Stomach (tissue), 4 donors: ENCODE results near the gene OSBP2.

Source experiments
- CTCF ChIP-seq, 7 experiments: fragments of 450-650 bp in 4 of 7; fragments of 200-600 bp in 3 of 7; sonication (generic) in 3 of 7; IDR thresholded peaks; one replicate each; pipeline ENCODE4 v1.5.1; 2016 to 2019; ENCODE audit warnings: antibody characterized with exemption in 7 of 7, control low read depth in 2 of 7, mild to moderate bottlenecking in 1 of 7
- EP300 ChIP-seq: sonication (generic); formaldehyde crosslinking; IDR thresholded peaks from one replicate; pipeline ENCODE4 v1.6.1; 2017; ENCODE audit warnings: antibody characterized with exemption
- POLR2A ChIP-seq, 4 donors: fragments of 450-650 bp; IDR thresholded peaks; one replicate each; pipeline ENCODE4 v1.6.1; 2016; ENCODE audit warnings: antibody characterized with exemption in 4 of 4, control low read depth in 2 of 4, mild to moderate bottlenecking in 1 of 4, moderate library complexity in 1 of 4

DNA sequence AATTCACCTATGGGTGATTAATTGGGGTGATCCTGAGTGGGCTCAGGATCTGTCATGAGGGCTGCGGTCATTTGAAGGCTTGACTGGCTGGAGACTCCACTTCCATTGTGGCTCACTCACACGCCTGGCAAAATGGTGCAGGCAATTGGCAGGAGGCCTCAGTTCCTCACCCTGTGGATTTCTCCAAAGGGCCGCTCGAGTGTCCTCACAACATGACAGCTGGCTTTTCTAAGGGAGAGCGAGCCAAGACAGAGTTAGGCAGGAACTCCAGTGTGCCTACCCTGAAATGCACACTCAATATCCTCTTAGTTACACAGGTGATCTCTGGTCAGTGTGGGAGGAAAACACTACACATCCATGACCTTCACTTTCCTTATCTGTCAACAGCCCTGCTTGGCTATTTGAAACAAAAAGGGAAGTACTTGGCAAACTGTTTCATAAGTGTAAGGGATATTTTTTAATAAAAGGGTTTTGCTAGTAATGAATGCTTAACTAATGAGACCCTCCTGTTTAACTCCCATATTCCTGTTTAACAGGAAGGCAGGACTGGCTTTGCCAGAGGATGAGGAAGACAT is 25.7 kb downstream of the OSBP2 start:
- TF ChIP-seq CTCF (IDR thresholded peaks at IDR 0.05) = no peak
- TF ChIP-seq POLR2A (IDR thresholded peaks at IDR 0.05) = no peak
- TF ChIP-seq EP300 = no peak
